AG09309 (cell line): Measurements from ENCODE around the gene OR56A3.

Experiments used
- DNase-seq: peaks from one replicate; pipeline ENCODE4 v3.0.0-alpha.2; 2010; ENCODE audit warnings: low read depth
- H3K4me3 ChIP-seq: 2 replicates; pipeline ENCODE4 v1.5.1; 2011; ENCODE audit warnings: mild to moderate bottlenecking, low read depth, low read length, moderate library complexity; ENCODE audit not compliant: control insufficient read depth
- TF ChIP-seq, protein P1 (sequence below): IDR thresholded peaks from 2 replicates; pipeline ENCODE4 v1.5.1; 2011; ENCODE audit warnings: mild to moderate bottlenecking, low read depth, low read length, inconsistent platforms; ENCODE audit not compliant: insufficient read depth, control insufficient read depth; ENCODE audit errors: missing control alignments

OR56A3 gene, protein sequence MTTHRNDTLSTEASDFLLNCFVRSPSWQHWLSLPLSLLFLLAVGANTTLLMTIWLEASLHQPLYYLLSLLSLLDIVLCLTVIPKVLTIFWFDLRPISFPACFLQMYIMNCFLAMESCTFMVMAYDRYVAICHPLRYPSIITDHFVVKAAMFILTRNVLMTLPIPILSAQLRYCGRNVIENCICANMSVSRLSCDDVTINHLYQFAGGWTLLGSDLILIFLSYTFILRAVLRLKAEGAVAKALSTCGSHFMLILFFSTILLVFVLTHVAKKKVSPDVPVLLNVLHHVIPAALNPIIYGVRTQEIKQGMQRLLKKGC

DNA sequence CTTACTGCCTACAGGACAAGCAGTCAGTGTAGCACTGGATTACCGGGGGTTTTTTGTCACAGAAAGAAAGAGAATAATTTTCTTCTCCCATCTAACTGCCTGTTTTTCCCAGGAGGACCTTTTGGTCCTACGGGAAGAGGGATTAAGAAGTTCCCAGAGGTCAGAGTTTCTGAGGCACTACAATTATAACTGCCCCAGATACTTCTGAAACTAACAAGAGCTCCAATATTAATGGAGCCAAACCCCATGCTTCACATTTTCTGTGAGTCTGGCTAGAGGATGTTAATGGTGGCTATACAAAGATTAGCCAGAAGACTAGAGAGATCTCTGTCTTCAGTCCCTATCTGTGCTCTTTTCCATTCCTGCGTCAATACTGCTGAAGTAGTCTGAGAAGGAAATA is at the start of gene OR56A3:
OR56A3 (plus strand) TSS at position 301 of the 400 bp plus-strand sequence. CDS start 5,096 bp downstream, outside the sequence.
- TF ChIP-seq, protein P1, sequence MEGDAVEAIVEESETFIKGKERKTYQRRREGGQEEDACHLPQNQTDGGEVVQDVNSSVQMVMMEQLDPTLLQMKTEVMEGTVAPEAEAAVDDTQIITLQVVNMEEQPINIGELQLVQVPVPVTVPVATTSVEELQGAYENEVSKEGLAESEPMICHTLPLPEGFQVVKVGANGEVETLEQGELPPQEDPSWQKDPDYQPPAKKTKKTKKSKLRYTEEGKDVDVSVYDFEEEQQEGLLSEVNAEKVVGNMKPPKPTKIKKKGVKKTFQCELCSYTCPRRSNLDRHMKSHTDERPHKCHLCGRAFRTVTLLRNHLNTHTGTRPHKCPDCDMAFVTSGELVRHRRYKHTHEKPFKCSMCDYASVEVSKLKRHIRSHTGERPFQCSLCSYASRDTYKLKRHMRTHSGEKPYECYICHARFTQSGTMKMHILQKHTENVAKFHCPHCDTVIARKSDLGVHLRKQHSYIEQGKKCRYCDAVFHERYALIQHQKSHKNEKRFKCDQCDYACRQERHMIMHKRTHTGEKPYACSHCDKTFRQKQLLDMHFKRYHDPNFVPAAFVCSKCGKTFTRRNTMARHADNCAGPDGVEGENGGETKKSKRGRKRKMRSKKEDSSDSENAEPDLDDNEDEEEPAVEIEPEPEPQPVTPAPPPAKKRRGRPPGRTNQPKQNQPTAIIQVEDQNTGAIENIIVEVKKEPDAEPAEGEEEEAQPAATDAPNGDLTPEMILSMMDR, result no peak
- no peak within 1 kb of the TSS for H3K4me3 ChIP-seq
- no peak for DNase-seq

DNA sequence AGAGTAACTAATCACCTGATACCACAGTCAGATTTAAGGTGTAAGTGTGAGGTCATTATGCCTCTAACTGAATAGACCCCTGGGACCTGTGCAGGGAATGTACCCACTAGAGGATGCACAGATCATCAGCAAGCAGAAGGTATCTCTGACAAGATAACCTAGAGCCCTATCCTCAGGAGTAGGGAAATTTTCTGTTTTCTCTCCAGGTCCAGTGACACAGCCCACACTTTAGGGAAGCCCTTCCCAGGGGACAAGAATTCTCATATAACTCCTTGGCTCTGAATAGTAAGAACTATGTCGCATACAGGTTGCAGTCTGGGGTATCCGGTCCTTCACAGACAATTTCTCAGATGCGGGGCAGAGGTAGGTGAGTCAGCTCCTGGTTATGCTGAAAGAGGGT is 49.1 kb upstream of the OR56A3 start, which contains the start of gene OR52E5:
OR52E5 (plus strand) TSS at position 301 of the 400 bp plus-strand sequence. CDS start 7,569 bp downstream, outside the sequence.
- TF ChIP-seq, protein P1, result no peak
- no peak for DNase-seq
- H3K4me3 ChIP-seq, result no peak within 1 kb of the TSS

DNA sequence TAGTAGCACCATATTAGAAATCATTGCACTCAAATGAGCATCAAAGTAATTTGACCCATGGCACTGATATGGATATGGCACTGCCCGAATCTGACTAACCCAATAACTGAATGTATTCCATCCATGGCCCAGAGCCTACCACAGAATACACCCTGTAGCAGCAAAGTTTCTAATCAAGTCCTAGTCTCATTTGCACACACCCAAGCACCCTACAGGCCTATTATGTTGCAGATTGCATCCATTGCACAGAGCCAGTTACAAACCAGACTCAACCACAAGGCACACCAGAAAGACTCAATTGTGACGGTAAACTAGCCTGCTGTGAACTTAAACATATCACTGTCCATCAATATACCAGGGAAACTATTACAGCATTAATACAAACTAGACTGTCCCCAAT is 42.5 kb upstream of the OR56A3 start:
- H3K4me3 ChIP-seq, result no peak overlapping the region
- TF ChIP-seq, protein P1, result no peak
- DNase-seq, result no peak

DNA sequence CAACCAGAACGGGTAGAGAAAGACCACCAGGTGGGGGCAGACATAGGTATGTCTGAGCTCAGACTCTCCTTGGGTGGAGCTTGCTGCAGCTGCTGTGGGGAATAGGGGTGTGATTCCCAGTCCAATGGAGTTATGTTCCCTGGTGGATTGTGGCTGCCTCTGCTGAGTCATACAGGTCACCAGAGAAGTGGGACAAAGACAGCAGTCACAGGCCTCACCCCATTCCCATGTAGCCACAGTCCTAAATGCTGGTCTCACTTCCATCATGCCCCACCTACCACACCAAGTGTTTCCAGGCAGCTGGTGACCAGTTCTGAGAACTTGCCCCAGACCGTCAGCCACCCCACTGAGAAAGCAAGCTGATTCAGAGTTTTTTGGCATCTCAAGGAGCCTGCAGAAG is 31.5 kb upstream of the OR56A3 start:
- TF ChIP-seq, protein P1, result no peak
- no peak overlapping the region for H3K4me3 ChIP-seq
- DNase-seq, result no peak

DNA sequence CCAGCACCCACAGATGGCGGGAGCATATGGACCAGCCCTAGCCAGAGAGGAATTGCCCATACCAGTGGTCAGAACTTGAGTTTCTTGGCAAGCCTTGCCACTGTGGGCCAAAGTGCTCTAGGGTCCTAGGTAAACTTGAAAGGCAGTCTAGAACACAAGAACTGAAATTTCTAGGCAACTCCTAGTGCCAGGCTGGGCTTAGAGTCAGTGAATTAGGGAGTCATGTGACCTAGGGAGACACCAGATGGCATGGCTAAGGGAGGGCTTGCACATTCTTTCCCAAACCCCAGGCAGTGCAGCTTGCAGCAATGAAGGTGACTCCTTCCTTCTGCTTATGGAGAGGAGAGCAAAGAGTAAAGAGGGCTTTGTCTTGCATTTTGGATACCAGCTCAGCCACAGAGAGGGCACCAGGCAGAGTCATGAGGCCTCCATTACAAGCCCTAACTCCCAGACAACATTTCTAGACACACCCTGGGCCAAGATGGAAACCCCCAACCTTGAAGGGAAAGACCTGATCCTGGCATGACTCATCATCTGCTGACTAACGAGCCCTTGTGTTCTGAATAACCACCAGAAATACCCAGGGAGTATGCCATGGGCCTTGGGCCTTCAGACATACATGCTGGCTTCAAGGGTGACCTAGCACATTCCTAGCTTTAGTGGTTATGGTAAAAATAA is 19.2 kb upstream of the OR56A3 start:
- no peak overlapping the region for H3K4me3 ChIP-seq
- TF ChIP-seq, protein P1, result no peak
- no peak for DNase-seq

DNA sequence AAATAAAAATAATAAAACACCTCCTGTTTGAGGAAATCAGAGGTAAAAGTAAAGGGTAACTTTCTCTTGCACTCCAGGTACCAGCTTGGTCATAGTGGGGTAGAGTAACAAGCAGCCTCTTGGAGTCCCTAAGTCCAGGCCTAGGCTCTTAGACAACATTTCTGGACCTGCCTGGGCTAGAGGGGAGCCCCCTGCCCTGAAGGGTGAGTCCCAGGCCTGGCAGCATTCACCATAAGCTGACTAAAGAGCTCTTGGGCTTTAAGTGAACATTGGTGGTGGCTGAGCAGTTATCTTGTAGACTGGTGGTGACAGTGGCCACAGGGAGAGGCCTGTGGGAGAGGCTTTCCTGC is 18.6 kb upstream of the OR56A3 start:
- TF ChIP-seq, protein P1, result no peak
- no peak for DNase-seq
- no peak overlapping the region for H3K4me3 ChIP-seq
